Endothelial cell (in vitro differentiated cells): ENCODE results near the gene KY. TPM values are rescaled to one million over a fixed set of nuclear protein-coding genes. Genes with fewer than 3 reads are reported as not detected.
"Not testable (repeated sequence)": the region's sequence is repeated elsewhere in the genome, so short reads cannot be mapped to it uniquely, and the experiment has no call there.

ENCODE experiments used
- DNase-seq: peaks from one replicate; pipeline ENCODE4 v3.0.0; 2021; ENCODE audit warnings: low spot score
- H3K27ac Mint-ChIP-seq: one replicate; pipeline ENCODE4 v1.8.0; 2021; ENCODE audit warnings: mixed read lengths, inconsistent platforms; ENCODE audit not compliant: unreplicated experiment
- H3K27me3 Mint-ChIP-seq: one replicate; pipeline ENCODE4 v1.8.0; 2021; ENCODE audit warnings: mild to moderate bottlenecking, moderate library complexity, mixed read lengths, inconsistent platforms; ENCODE audit not compliant: unreplicated experiment
- H3K36me3 Mint-ChIP-seq: one replicate; pipeline ENCODE4 v1.8.0; 2021; ENCODE audit warnings: mild to moderate bottlenecking, low read depth, mixed read lengths, inconsistent platforms; ENCODE audit not compliant: unreplicated experiment
- H3K4me1 Mint-ChIP-seq: one replicate; pipeline ENCODE4 v1.8.0; 2021; ENCODE audit warnings: mild to moderate bottlenecking, mixed read lengths, inconsistent platforms; ENCODE audit not compliant: unreplicated experiment
- H3K4me3 Mint-ChIP-seq: one replicate; pipeline ENCODE4 v1.8.0; 2021; ENCODE audit warnings: mild to moderate bottlenecking, mixed read lengths, inconsistent platforms; ENCODE audit not compliant: unreplicated experiment
- H3K9me3 Mint-ChIP-seq: one replicate; pipeline ENCODE4 v1.8.0; 2021; ENCODE audit warnings: mixed read lengths, inconsistent platforms; ENCODE audit not compliant: unreplicated experiment
- CTCF ChIP-seq: fragments of 200-600 bp; sonication (generic); IDR thresholded peaks from one replicate; pipeline ENCODE4 v1.5.0; 2021; ENCODE audit warnings: antibody characterized with exemption; ENCODE audit not compliant: unreplicated experiment
- total RNA-seq: library from RNA; stranded (reverse); fragmentation: NEBNext Ultra II Directional; extraction: Animal tissue kit (Norgen Biotek cat#: 25700); gene quantifications from one replicate; pipeline ENCODE4 v1.2.1, GENCODE V29; 2021; ENCODE audit not compliant: unreplicated experiment

The KY gene
- total RNA-seq, 1 donor from 2014 or later = not detected

DNA sequence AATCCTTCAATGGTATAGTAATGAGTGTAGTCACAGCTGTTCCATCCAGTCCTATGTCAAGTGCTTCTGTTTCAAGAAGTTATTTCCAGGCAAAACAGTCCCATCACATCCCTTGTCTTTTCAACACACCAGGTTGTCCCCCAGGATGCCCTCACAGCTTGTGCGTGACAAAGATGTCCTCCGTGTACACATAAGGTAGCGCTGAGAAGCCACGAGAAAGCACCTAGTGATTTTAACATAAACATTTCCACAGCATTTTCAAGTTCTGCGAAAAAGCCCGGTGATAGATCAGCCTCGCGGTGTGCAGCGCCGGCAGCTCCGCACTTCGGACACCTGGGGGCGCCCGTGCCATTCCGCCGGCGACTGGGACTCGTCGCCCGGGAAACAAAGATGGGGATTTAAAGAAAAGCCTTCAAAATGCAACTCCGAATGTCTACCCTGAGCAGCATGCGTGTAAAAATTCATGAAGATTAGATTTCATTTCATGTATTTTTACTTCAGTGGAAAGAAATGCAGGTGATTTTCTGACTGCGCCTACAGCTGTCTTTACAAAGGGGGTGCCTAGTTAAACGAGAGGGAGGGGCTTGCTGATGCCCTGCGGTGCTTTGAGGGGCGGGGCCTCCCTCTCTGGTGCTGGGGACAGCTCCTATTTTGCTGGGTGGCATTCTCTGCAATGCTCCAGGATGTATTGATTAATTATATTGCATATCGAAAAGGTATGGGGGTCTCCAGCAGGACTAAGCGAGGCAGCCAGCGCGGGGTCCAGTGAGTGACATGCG lies 49.9 kb downstream of the KY start:
- TF ChIP-seq CTCF = peak; percentile 89
- H3K27me3 Mint-ChIP-seq = peaks cover 12% of the 10 kb centered on the region
- H3K9me3 Mint-ChIP-seq = no peaks in the 10 kb centered on the region
- no peak overlapping the region for H3K4me3 Mint-ChIP-seq
- DNase-seq = peak; percentile 87
- peaks cover 10% of the 10 kb centered on the region for H3K4me1 Mint-ChIP-seq
- no peaks in the 10 kb centered on the region for H3K36me3 Mint-ChIP-seq
- no peak overlapping the region for H3K27ac Mint-ChIP-seq

DNA sequence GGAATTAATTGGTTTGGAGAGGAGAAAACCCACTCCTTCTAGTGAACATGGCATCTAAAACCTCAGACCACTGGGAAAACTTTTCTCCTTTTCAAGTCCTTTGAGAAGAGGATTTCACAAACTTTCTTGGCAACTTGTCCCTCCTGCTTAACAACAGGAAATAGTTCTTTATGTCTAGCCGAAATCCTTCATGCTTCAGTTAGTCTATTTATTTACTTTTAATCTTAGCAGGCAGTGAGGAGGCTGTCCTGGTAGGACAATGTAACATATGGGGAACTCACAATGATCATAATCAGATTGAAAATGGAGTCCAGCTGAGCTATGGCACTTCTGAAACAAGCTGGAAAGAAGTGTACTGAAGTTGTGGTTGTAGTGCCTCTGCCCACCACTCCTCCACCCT lies 50.6 kb downstream of the KY start:
- H3K9me3 Mint-ChIP-seq = no peaks in the 10 kb centered on the region
- no peak for DNase-seq

GRCh38 chr3:134598763-134599545 lies 51.9 kb downstream of the KY start:
- Mint-ChIP-seq H3K27ac (peak overlapping the region; percentile 36), H3K36me3 (no peaks in the 10 kb centered on the region), H3K4me1 (peaks cover 8% of the 10 kb centered on the region)

More for the DNA sequence above, 50.6 kb downstream of the KY start:
- no peak for TF ChIP-seq CTCF
- H3K27me3 Mint-ChIP-seq = peaks cover 12% of the 10 kb centered on the region
- H3K4me1 Mint-ChIP-seq = peaks cover 8% of the 10 kb centered on the region
- no peak overlapping the region for H3K4me3 Mint-ChIP-seq
- no peak overlapping the region for H3K27ac Mint-ChIP-seq
- H3K36me3 Mint-ChIP-seq = no peaks in the 10 kb centered on the region

DNA sequence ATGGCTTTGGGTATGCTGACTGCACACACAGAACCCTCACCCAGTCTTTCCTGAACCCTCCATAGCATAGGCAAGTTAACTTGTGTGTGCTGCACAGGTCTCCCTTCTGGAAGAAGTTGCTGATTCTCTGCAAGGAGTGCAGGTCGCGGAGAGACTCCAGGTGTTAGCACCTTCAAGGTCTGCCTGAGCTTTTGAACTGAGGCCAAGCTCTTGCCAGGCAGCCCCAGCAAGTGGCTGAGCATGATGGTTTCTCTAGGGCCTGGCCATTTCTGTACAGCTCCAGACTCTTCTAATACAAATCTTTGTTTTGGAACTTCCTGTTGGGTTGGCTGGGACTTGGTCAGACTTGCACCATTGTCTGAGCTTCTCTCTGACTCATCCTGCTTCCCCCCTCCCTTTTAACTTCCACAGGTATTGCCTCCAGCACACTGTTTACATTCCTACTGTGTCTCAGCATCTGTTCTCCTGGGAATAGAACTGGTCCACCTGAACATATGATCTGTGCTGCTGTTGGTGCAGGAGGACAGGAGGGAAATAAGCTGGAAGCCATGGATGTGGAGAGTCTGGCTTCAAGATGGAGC lies 53.3 kb downstream of the KY start:
- Mint-ChIP-seq H3K9me3 (no peaks in the 10 kb centered on the region), H3K27me3 (peaks cover 5% of the 10 kb centered on the region), H3K27ac (no peak overlapping the region), H3K4me1 (peaks cover 8% of the 10 kb centered on the region), H3K4me3 (no peak overlapping the region), H3K36me3 (no peaks in the 10 kb centered on the region)
- DNase-seq = no peak
- TF ChIP-seq CTCF = no peak

More at GRCh38 chr3:134598763-134599545, 51.9 kb downstream of the KY start:
- TF ChIP-seq CTCF = no peak
- Mint-ChIP-seq H3K4me3 (no peak overlapping the region), H3K27me3 (peaks cover 10% of the 10 kb centered on the region), H3K9me3 (no peaks in the 10 kb centered on the region)
- DNase-seq = no peak

DNA sequence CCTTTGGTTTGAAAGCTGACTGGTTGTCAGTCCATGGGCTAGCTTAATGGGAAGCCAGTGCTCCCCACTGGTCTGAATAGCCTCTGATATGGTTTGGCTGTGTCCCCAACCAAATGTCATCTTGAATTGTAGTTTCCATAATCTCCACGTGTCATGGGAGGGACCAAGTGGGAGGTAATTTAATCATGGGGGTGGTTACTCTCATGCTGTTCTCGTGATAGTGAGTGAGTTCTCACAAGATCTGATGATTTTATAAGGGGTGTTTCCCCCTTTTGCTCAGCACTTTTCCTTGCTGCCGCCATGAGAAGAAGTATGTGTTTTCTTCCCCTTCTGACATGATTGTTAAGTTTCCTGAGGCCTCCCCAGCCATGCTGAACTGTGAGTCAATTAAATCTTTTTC lies 55.8 kb downstream of the KY start:
- H3K4me3 Mint-ChIP-seq, H3K36me3 Mint-ChIP-seq, H3K27ac Mint-ChIP-seq, DNase-seq, H3K27me3 Mint-ChIP-seq, H3K4me1 Mint-ChIP-seq, H3K9me3 Mint-ChIP-seq: not testable (repeated sequence)
